ENCODE data around the gene DNAH10. TPM values are rescaled to one million over a fixed set of nuclear protein-coding genes. Genes with fewer than 3 reads are reported as not detected.
A peak's percentile ranks its signal among the peaks of the same experiment; 100 is the strongest.

DNAH10 gene
- total RNA-seq, 1 donor from 2014 or later, result under 0.01 TPM

DNA sequence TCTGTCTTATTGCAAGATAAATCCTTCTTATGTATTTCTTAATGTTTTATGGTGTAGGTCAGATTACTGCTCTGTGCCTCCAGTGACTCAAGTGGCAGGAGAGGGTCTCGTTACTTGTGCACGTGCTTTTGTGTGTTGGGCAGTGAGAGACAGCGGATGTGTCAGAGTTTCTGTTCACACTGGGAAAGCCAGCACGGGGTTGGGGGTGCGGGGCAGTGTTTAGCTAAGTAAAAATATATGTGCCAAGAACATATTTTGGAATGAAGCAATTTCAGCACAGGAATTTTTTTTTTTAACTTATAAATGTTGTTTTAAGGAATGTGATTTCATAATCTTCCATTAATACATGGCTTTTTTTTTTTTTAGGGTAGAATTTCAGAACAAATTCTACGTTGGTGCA is 4.5 kb upstream of the DNAH10 start:
- DNase-seq (ENCODE audit: low read depth) (peak; percentile 43), FAIRE-seq (no peak)
- TF ChIP-seq, protein P1, sequence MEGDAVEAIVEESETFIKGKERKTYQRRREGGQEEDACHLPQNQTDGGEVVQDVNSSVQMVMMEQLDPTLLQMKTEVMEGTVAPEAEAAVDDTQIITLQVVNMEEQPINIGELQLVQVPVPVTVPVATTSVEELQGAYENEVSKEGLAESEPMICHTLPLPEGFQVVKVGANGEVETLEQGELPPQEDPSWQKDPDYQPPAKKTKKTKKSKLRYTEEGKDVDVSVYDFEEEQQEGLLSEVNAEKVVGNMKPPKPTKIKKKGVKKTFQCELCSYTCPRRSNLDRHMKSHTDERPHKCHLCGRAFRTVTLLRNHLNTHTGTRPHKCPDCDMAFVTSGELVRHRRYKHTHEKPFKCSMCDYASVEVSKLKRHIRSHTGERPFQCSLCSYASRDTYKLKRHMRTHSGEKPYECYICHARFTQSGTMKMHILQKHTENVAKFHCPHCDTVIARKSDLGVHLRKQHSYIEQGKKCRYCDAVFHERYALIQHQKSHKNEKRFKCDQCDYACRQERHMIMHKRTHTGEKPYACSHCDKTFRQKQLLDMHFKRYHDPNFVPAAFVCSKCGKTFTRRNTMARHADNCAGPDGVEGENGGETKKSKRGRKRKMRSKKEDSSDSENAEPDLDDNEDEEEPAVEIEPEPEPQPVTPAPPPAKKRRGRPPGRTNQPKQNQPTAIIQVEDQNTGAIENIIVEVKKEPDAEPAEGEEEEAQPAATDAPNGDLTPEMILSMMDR (IDR thresholded peaks at IDR 0.05; ENCODE audit: insufficient read depth, low read length, severe bottlenecking), result no peak
- peaks cover 2% of the 10 kb centered on the region for H3K36me3 ChIP-seq (ENCODE audit: control insufficient read depth, insufficient read depth, low read length)
- H3K27me3 ChIP-seq (ENCODE audit: control insufficient read depth, insufficient read depth, low read length), result no peaks in the 10 kb centered on the region
- no peak overlapping the region for H3K4me3 ChIP-seq (ENCODE audit: low read depth, low read length)

DNA sequence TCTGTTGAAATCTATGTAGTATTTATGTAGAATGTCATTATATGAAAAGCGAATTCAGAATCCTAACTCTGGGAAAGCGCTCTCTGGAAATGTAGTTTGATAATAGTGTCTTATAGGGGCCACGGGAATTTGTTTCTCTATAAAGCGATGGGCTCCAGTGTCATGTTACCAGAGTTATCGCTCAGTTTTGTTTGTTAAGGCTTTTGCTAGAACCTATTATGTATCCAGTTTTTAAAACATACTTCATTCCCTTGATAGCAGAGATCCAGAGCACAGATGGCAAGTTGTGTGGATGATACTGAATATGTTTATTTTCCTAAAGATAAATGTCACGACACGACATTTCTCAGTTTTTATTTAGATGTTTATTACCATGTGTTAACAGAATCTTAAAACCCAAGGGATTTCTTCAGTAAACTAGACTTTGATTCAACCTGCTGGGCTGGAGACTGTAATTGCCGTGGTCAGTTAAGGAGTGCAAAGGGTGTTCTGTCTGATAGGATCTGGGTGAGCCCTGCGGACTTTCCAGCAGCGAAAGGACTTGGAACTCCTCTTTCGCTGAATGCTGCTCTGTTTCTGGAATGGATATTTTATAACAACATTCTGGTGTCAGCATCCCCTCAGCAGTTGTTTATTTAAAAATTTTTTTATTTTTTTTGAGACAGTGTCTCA is 1.7 kb upstream of the DNAH10 start:
- no peak for FAIRE-seq
- H3K27me3 ChIP-seq (ENCODE audit: control insufficient read depth, insufficient read depth, low read length), result no peaks in the 10 kb centered on the region
- TF ChIP-seq, protein P1 (IDR thresholded peaks at IDR 0.05; ENCODE audit: insufficient read depth, low read length, severe bottlenecking), result no peak

DNA sequence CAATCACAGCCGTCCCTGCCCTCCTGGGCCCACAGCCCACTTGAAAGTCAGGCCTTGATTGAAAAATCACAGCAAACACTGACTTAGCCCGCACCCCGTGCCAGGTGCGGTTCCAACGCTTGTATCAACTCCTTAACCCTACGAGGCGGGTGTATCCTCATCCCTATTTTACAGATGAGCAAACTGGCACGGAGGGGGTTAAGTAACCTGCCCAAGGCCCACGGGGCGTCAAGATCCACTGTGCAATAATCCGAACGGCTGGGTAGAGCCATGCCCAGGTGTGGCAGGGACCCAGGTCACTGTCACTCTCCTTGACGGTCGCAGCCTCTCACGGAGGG is 583 bp downstream of the DNAH10 start:
- TF ChIP-seq, protein P1 (IDR thresholded peaks at IDR 0.05; ENCODE audit: insufficient read depth, low read length, severe bottlenecking), result no peak
- FAIRE-seq (no peak), DNase-seq (ENCODE audit: low read depth) (no peak)
- H3K36me3 ChIP-seq (ENCODE audit: control insufficient read depth, insufficient read depth, low read length), result no peaks in the 10 kb centered on the region
- peak overlapping the region; percentile 37 for H3K4me3 ChIP-seq (ENCODE audit: low read depth, low read length)
- H3K27me3 ChIP-seq (ENCODE audit: control insufficient read depth, insufficient read depth, low read length), result no peaks in the 10 kb centered on the region

More for the DNA sequence above, 1.7 kb upstream of the DNAH10 start:
- DNase-seq (ENCODE audit: low read depth), result no peak
- Histone ChIP-seq H3K36me3 (ENCODE audit: control insufficient read depth, insufficient read depth, low read length) (peaks cover 2% of the 10 kb centered on the region), H3K4me3 (ENCODE audit: low read depth, low read length) (no peak overlapping the region)

DNA sequence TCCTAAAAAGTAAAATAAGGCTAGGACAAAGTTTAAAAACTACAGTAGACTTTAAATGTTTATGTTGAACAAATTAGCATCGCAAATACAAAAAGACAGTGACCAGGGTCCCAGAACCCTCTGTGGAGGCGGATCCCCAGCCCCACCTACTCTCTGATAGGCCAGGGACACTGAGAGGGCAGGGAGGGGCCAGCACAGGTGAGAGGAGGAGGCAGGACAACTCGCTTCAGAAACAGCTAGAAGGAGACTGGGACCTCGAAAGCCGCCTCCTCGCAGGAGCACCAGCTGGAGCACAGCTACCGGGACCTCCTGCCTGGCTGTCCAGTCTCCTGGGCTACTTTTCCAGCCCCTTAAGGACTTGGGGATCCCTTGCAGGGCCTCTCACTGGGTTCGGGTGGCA is 992 bp downstream of the DNAH10 start:
- no peak for FAIRE-seq
- H3K4me3 ChIP-seq (ENCODE audit: low read depth, low read length), result no peak overlapping the region
- no peaks in the 10 kb centered on the region for H3K27me3 ChIP-seq (ENCODE audit: control insufficient read depth, insufficient read depth, low read length)
- no peak for DNase-seq (ENCODE audit: low read depth)
- TF ChIP-seq, protein P1 (IDR thresholded peaks at IDR 0.05; ENCODE audit: insufficient read depth, low read length, severe bottlenecking), result no peak
- H3K36me3 ChIP-seq (ENCODE audit: control insufficient read depth, insufficient read depth, low read length), result no peaks in the 10 kb centered on the region

DNA sequence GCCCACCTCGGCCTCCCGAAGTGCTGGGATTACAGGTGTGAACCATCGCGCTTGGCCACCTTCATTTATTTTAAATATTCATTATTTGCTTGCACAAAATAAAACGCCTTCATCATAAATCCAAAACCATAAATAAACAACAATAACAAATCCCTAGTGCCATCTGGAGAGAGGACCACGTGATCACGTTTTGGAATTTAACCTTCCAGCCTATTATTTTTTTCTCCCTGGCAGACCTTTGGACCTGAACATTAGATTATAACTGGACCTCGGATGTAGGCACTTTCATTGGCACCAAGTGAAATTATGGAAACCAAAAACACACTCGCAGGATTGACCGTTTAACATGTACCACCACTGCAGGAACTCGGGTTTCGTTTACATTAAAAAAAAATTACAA is 2.0 kb downstream of the DNAH10 start:
- TF ChIP-seq, protein P1 (IDR thresholded peaks at IDR 0.05; ENCODE audit: insufficient read depth, low read length, severe bottlenecking), result no peak
- FAIRE-seq (no peak), DNase-seq (ENCODE audit: low read depth) (no peak)
- H3K27me3 ChIP-seq (ENCODE audit: control insufficient read depth, insufficient read depth, low read length), result no peaks in the 10 kb centered on the region
- no peak overlapping the region for H3K4me3 ChIP-seq (ENCODE audit: low read depth, low read length)
- no peaks in the 10 kb centered on the region for H3K36me3 ChIP-seq (ENCODE audit: control insufficient read depth, insufficient read depth, low read length)

DNA sequence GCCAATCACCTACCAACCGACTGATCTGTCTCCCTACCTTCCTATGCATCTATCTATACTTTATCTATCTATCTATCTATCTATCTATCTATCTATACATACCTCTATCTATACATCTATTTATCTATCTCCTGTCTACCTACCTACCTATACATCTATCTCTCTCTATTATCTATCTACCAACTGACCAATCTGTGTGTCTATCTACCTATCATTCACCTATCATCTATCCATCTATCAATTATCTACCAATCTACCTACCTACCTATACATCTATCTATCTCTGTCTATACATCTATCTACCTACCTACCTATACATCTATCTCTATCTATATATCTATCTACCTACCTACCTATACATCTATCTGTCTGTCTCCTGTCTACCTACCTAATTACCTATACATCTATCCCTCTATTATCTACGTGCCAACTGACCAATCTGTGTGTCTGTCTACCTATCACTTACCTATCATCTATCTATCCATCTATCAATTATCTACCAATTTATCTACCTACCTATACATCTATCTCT is 3.5 kb downstream of the DNAH10 start:
- DNase-seq (ENCODE audit: low read depth) (no peak), FAIRE-seq (no peak)
- Histone ChIP-seq H3K27me3 (ENCODE audit: control insufficient read depth, insufficient read depth, low read length) (no peaks in the 10 kb centered on the region), H3K36me3 (ENCODE audit: control insufficient read depth, insufficient read depth, low read length) (no peaks in the 10 kb centered on the region), H3K4me3 (ENCODE audit: low read depth, low read length) (no peak overlapping the region)
- TF ChIP-seq, protein P1 (IDR thresholded peaks at IDR 0.05; ENCODE audit: insufficient read depth, low read length, severe bottlenecking), result no peak
